PC-9 (cell line): ENCODE results near the gene USP49. TPM values are rescaled to one million over a fixed set of nuclear protein-coding genes. Genes with fewer than 3 reads are reported as not detected.
A peak's percentile ranks its signal among the peaks of the same experiment; 100 is the strongest.

Experiments
- BruUV-seq: library from RNA; stranded (reverse); fragments of 400-500 nt; replicated peaks from 2 replicates; lab custom pipeline; 2021; lab: Mats Ljungman, UMichigan
- CTCF ChIA-PET: fragments of 300-600 bp; sonication (Branson Sonifier 250); formaldehyde crosslinking; loops from one replicate; lab custom pipeline; 2022; ENCODE audit warnings: antibody characterized with exemption; lab: Charles Lee
- POLR2A ChIA-PET: fragments of 300-600 bp; sonication (Branson Sonifier 250); formaldehyde crosslinking; loops from one replicate; lab custom pipeline; 2022; ENCODE audit warnings: antibody characterized with exemption; ENCODE audit not compliant: unreplicated experiment; lab: Charles Lee
- DNase-seq, 2 experiments: peaks; one replicate each; pipeline versions ENCODE4 v3.0.0 to v3.0.0-alpha.2; 2015 to 2022; ENCODE audit warnings: mixed read lengths in 1 of 2
- H2AFZ ChIP-seq: fragments of 200-600 bp; sonication (generic); 2 replicates; pipeline ENCODE4 v1.8.1; 2017; ENCODE audit warnings: antibody characterized with exemption
- H3F3A ChIP-seq: fragments of 200-600 bp; sonication (generic); 2 replicates; pipeline ENCODE4 v1.8.1; 2017; ENCODE audit warnings: antibody characterized with exemption, mild to moderate bottlenecking, low read depth; ENCODE audit not compliant: insufficient read depth
- H3K27ac ChIP-seq: fragments of 200-600 bp; sonication (generic); 2 replicates; pipeline ENCODE4 v1.6.1; 2016; ENCODE audit warnings: mixed run types
- H3K27me3 ChIP-seq: fragments of 200-600 bp; sonication (generic); 2 replicates; pipeline ENCODE4 v1.6.1; 2016; ENCODE audit warnings: low read depth, mixed run types; ENCODE audit not compliant: insufficient read depth
- H3K36me3 ChIP-seq: fragments of 200-600 bp; sonication (generic); 2 replicates; pipeline ENCODE4 v1.6.1; 2016; ENCODE audit warnings: low read depth, mixed run types
- H3K4me1 ChIP-seq: fragments of 200-600 bp; sonication (generic); replicated peaks from 2 replicates; pipeline ENCODE4 v1.6.1; 2016; ENCODE audit warnings: mixed run types; ENCODE audit not compliant: insufficient read depth
- H3K4me2 ChIP-seq: fragments of 200-600 bp; sonication (generic); 2 replicates; pipeline ENCODE4 v1.6.1; 2017; ENCODE audit warnings: mixed run types
- H3K4me3 ChIP-seq: fragments of 200-600 bp; sonication (generic); 2 replicates; pipeline ENCODE4 v1.6.1; 2016; ENCODE audit warnings: mixed run types
- H3K79me2 ChIP-seq: fragments of 200-600 bp; sonication (generic); 2 replicates; pipeline ENCODE4 v1.6.1; 2017; ENCODE audit warnings: low read depth, mixed run types
- H3K9me2 ChIP-seq: fragments of 200-600 bp; sonication (generic); 2 replicates; pipeline ENCODE4 v1.8.1; 2017; ENCODE audit warnings: mild to moderate bottlenecking; ENCODE audit not compliant: insufficient read depth
- H3K9me3 ChIP-seq: fragments of 200-600 bp; sonication (generic); 2 replicates; pipeline ENCODE4 v1.8.1; 2016; ENCODE audit warnings: low read depth; ENCODE audit not compliant: insufficient read depth
- H4K20me1 ChIP-seq: fragments of 200-600 bp; sonication (generic); 2 replicates; pipeline ENCODE4 v1.8.1; 2017; ENCODE audit not compliant: insufficient read depth
- EZH2 ChIP-seq: fragments of 200-600 bp; sonication (generic); IDR thresholded peaks from 2 replicates; pipeline ENCODE4 v1.8.0; 2017; ENCODE audit warnings: antibody characterized with exemption, low read depth
- intact Hi-C: fragments of 100-400 bp; cut with micrococcal nuclease; formaldehyde crosslinking; loops from one replicate; pipeline ENCODE4 v1.10.0; 2022; ENCODE audit not compliant: unreplicated experiment
- total RNA-seq: library from RNA; stranded (reverse); gene quantifications from 2 replicates; pipeline ENCODE4 v1.2.3, GENCODE V29; 2021
- TF ChIP-seq, protein P1 (sequence below): fragments of 200-600 bp; sonication (generic); conservative IDR thresholded peaks from 2 replicates; pipeline ENCODE4 v1.6.1; 2017; ENCODE audit warnings: mixed run types, antibody characterized with exemption, mild to moderate bottlenecking, moderate library complexity

The USP49 gene
- total RNA-seq, 1 experiment from 2014 or later = 10.9 TPM

DNA sequence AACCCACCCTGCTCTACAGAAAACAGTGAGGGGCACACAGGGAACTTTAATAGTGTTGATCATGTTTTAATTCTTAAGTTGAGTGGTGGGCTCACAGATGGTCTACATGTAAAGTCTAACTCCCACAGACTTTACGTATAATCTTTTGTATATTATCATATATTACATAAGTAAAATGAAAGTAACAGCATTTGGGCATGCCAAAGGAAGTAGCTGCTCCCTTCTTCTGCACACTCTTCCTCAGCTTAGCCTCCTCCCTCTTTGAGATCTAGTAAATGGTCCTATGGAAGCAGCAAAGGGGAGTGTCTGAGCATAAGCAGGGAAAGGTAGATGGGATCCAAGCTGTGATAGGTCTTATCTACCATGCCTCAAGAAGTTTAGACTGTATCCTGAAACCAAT is 14.6 kb upstream of the USP49 start:
- Histone ChIP-seq H3K36me3 (peaks cover 30% of the 10 kb centered on the region), H3K4me1 (no peaks in the 10 kb centered on the region), H4K20me1 (no peaks in the 10 kb centered on the region), H3F3A (no peaks in the 10 kb centered on the region), H3K79me2 (0 out of 2 replicates have a peak, but pooled peaks cover 2% of the 10 kb centered on the region), H3K9me3 (no peaks in the 10 kb centered on the region), H3K27me3 (no peaks in the 10 kb centered on the region), H2AFZ (no peak overlapping the region), H3K4me2 (no peak overlapping the region), H3K9me2 (no peaks in the 10 kb centered on the region), H3K4me3 (no peak overlapping the region), H3K27ac (no peak overlapping the region)
- TF ChIP-seq, protein P1, sequence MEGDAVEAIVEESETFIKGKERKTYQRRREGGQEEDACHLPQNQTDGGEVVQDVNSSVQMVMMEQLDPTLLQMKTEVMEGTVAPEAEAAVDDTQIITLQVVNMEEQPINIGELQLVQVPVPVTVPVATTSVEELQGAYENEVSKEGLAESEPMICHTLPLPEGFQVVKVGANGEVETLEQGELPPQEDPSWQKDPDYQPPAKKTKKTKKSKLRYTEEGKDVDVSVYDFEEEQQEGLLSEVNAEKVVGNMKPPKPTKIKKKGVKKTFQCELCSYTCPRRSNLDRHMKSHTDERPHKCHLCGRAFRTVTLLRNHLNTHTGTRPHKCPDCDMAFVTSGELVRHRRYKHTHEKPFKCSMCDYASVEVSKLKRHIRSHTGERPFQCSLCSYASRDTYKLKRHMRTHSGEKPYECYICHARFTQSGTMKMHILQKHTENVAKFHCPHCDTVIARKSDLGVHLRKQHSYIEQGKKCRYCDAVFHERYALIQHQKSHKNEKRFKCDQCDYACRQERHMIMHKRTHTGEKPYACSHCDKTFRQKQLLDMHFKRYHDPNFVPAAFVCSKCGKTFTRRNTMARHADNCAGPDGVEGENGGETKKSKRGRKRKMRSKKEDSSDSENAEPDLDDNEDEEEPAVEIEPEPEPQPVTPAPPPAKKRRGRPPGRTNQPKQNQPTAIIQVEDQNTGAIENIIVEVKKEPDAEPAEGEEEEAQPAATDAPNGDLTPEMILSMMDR = no peak
- BruUV-seq = no TSS peak
- intact Hi-C loops = no loop called here
- ChIA-PET POLR2A (interaction anchor here (0.6 kb wide), 1 partner anchor 284 kb away, joined by 3 read pairs; no protein-coding TSS in a partner anchor), CTCF (no interaction called here)
- no peak for DNase-seq

DNA sequence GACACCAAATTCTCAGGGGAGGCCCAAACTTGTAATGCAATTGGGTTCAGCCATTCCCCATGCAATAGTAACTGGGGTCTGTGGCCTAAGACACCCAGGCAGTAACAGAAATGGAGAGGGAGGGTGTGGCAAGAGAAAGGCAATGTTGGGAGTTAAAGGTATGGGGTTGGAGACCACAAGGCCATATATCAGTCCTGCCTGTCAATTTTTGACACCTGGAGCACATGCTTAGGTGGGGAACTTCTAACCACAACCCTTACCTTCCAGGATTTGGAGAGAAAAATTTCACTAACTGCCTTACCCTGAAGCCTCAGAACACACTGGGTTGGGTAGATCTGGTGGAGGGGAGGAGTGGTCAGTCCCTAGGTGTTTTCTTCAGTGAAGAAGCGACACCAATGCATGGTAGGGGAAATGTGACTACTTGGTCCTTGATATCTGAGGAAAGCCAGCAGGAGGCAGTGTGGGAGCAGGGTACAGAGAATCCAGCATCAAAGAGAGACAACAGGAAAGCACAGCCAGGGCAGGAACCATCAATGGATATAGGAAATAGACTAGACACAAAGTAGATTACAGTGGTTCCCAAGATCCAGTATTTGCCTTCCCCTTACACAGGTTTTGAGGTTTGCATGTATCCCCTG is 6.8 kb upstream of the USP49 start:
- Histone ChIP-seq H3K9me2 (no peaks in the 10 kb centered on the region), H3F3A (no peaks in the 10 kb centered on the region), H3K9me3 (no peaks in the 10 kb centered on the region), H4K20me1 (no peaks in the 10 kb centered on the region), H2AFZ (no peak overlapping the region), H3K27me3 (no peaks in the 10 kb centered on the region), H3K4me1 (peaks cover 4% of the 10 kb centered on the region; the same call in 1 of the 2 replicates), H3K4me3 (no peak overlapping the region), H3K27ac (no peak overlapping the region), H3K79me2 (no peaks in the 10 kb centered on the region), H3K4me2 (no peak overlapping the region), H3K36me3 (peaks cover 27% of the 10 kb centered on the region; the same call in 1 of the 2 replicates)
- POLR2A ChIA-PET = no interaction called here
- BruUV-seq = no TSS peak
- intact Hi-C loops = no loop called here
- no peak for DNase-seq
- CTCF ChIA-PET = no interaction called here
- TF ChIP-seq EZH2 = no peak
- TF ChIP-seq, protein P1 = peak; percentile 21; the same call in 1 of the 2 replicates

DNA sequence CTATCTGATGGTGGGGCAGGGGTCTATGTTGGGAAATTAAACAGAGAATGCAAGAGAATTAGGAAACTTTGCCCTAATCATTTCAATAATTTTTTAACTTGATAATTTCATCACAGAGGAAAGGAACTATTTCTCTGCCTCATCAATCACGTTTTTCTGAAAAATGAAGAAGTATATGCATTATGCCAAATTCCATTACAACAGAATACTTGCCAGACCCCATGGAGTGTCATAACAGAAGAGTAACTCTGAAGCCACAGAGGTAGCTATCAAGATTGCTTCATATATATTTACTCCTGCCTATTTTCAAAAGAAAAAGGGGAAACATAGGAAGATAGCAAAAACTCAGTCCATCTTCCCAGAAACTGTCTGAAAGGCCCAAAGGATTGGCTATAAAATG is 5.7 kb upstream of the USP49 start:
- intact Hi-C loops = no loop called here
- H4K20me1 ChIP-seq = no peaks in the 10 kb centered on the region
- H3K79me2 ChIP-seq = no peaks in the 10 kb centered on the region
- H3F3A ChIP-seq = peaks cover 9% of the 10 kb centered on the region; the same call in 1 of the 2 replicates
- H2AFZ ChIP-seq = no peak overlapping the region
- peaks cover 19% of the 10 kb centered on the region; the same call in 1 of the 2 replicates for H3K36me3 ChIP-seq
- no peak for DNase-seq
- TF ChIP-seq, protein P1 = no peak
- no peak overlapping the region for H3K27ac ChIP-seq
- no peak overlapping the region for H3K4me2 ChIP-seq
- CTCF ChIA-PET = interaction anchor here (0.6 kb wide), 1 partner anchor 55 kb away, joined by 3 read pairs; no protein-coding TSS in a partner anchor
- no peak overlapping the region for H3K4me3 ChIP-seq
- no peaks in the 10 kb centered on the region for H3K9me3 ChIP-seq
- H3K9me2 ChIP-seq = no peaks in the 10 kb centered on the region
- BruUV-seq = no TSS peak
- H3K27me3 ChIP-seq = no peaks in the 10 kb centered on the region
- H3K4me1 ChIP-seq = peaks cover 13% of the 10 kb centered on the region
- POLR2A ChIA-PET = no interaction called here
